ENCODE measurements around the gene AURKAIP1. TPM values are rescaled to one million over a fixed set of nuclear protein-coding genes. Genes with fewer than 3 reads are reported as not detected.
"Not testable (repeated sequence)": the region's sequence is repeated elsewhere in the genome, so short reads cannot be mapped to it uniquely, and the experiment has no call there.

Gene AURKAIP1
- polyA plus RNA-seq, 1 of the 3 experiments (the other 2 are of a cell fraction) = 214 TPM

DNA sequence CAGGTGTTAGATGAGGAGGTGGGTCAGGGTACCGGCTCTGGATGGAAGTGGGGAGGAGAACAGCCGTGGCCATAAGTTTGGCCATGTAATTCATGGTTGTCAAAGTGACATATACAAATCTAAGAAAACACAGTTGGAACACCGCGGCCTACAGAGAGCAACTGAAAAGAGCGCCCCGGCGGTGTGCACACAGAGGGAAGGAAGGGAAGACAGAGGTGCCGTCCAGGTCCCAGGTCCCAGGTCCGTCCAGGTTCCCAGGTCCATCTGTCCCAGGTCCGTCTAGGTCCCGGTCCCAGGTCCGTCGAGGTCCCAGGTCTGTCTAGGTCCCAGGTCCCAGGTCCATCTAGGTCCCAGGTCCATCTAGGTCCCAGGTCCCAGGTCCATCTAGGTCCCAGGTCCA lies 36.6 kb upstream of the AURKAIP1 start:
- Histone ChIP-seq H3K4me2 (no peak overlapping the region), H4K20me1 (ENCODE audit: insufficient read depth) (no peaks in the 10 kb centered on the region), H3K27me3 (ENCODE audit: insufficient read depth) (no peaks in the 10 kb centered on the region), H3K27ac (ENCODE audit: low read depth in 2 of 2, low read length in 1 of 2) (no peak overlapping the region), H3K36me3 (replicated peaks in 1 of 2; ENCODE audit: control insufficient read depth in 1 of 2, insufficient read depth in 2 of 2, low read length in 1 of 2) (peaks cover 0 to 3% of the 10 kb centered on the region in 2 experiments), H2AFZ (ENCODE audit: low read depth) (no peak overlapping the region), H3K9me3 (no peaks in the 10 kb centered on the region), H3K4me1 (ENCODE audit: control insufficient read depth in 1 of 2, insufficient read depth in 2 of 2, low read depth in 1 of 2, low read length in 1 of 2) (peaks cover 4 to 5% of the 10 kb centered on the region in 2 experiments; a peak in 1 of 4 replicates), H3K4me3 (ENCODE audit: low read depth in 2 of 2, low read length in 1 of 2) (no peak overlapping the region), H3K79me2 (ENCODE audit: insufficient read depth) (peaks cover 34% of the 10 kb centered on the region), H3F3A (replicated peaks; ENCODE audit: insufficient read depth) (peaks cover 10% of the 10 kb centered on the region), H3K9me2 (no peaks in the 10 kb centered on the region), H3K9ac (no peak overlapping the region)
- TF ChIP-seq, protein P1, sequence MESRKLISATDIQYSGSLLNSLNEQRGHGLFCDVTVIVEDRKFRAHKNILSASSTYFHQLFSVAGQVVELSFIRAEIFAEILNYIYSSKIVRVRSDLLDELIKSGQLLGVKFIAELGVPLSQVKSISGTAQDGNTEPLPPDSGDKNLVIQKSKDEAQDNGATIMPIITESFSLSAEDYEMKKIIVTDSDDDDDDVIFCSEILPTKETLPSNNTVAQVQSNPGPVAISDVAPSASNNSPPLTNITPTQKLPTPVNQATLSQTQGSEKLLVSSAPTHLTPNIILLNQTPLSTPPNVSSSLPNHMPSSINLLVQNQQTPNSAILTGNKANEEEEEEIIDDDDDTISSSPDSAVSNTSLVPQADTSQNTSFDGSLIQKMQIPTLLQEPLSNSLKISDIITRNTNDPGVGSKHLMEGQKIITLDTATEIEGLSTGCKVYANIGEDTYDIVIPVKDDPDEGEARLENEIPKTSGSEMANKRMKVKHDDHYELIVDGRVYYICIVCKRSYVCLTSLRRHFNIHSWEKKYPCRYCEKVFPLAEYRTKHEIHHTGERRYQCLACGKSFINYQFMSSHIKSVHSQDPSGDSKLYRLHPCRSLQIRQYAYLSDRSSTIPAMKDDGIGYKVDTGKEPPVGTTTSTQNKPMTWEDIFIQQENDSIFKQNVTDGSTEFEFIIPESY (IDR thresholded peaks at IDR 0.05; ENCODE audit: borderline replicate concordance, low read depth) = no peak
- TF ChIP-seq REST (IDR thresholded peaks at IDR 0.05; ENCODE audit: low read depth, low read length) = no peak
- no peak for TF ChIP-seq EZH2phosphoT487 (IDR thresholded peaks at IDR 0.05; ENCODE audit: borderline replicate concordance, low read depth)
- TF ChIP-seq JUND (IDR thresholded peaks at IDR 0.05) = no peak
- TF ChIP-seq RAD21 (IDR thresholded peaks at IDR 0.05; ENCODE audit: low read length) = no peak
- TF ChIP-seq SIN3A (IDR thresholded peaks at IDR 0.05; ENCODE audit: borderline replicate concordance, low read depth, low read length) = no peak
- TF ChIP-seq, protein P2, sequence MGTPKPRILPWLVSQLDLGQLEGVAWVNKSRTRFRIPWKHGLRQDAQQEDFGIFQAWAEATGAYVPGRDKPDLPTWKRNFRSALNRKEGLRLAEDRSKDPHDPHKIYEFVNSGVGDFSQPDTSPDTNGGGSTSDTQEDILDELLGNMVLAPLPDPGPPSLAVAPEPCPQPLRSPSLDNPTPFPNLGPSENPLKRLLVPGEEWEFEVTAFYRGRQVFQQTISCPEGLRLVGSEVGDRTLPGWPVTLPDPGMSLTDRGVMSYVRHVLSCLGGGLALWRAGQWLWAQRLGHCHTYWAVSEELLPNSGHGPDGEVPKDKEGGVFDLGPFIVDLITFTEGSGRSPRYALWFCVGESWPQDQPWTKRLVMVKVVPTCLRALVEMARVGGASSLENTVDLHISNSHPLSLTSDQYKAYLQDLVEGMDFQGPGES (IDR thresholded peaks at IDR 0.05; ENCODE audit: low read depth, low read length) = no peak
- no peak for TF ChIP-seq TEAD4 (IDR thresholded peaks at IDR 0.05; ENCODE audit: borderline replicate concordance, insufficient read depth)
- no peak for TF ChIP-seq USF1 (IDR thresholded peaks at IDR 0.05; ENCODE audit: borderline replicate concordance, low read depth)
- TF ChIP-seq TCF12 (IDR thresholded peaks at IDR 0.05) = no peak
- no peak for TF ChIP-seq YY1 (IDR thresholded peaks at IDR 0.05; ENCODE audit: low read depth)
- no peak for TF ChIP-seq NRF1 (IDR thresholded peaks at IDR 0.05; ENCODE audit: low read depth, low read length)
- TF ChIP-seq, protein P3, sequence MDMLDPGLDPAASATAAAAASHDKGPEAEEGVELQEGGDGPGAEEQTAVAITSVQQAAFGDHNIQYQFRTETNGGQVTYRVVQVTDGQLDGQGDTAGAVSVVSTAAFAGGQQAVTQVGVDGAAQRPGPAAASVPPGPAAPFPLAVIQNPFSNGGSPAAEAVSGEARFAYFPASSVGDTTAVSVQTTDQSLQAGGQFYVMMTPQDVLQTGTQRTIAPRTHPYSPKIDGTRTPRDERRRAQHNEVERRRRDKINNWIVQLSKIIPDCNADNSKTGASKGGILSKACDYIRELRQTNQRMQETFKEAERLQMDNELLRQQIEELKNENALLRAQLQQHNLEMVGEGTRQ (IDR thresholded peaks at IDR 0.05; ENCODE audit: borderline replicate concordance, low read depth, low read length) = no peak
- TF ChIP-seq FOXJ3 (CRISPR knock-in tag; IDR thresholded peaks at IDR 0.05) = no peak
- no peak for DNase-seq
- ChIA-PET POLR2A (interaction anchor here (0.6 kb wide), 1 partner anchor 72 kb away, joined by 3 read pairs; no protein-coding TSS in a partner anchor), CTCF (no interaction called here)
- 95% methylated on average over 13 of the region's 13 CpGs for WGBS (ENCODE audit: low lambda C conversion rate)

GRCh38 chr1:1410238-1410637 lies 35.2 kb upstream of the AURKAIP1 start:
- CTCF ChIA-PET; H3K27me3 ChIP-seq (ENCODE audit: insufficient read depth); H3K4me2 ChIP-seq; DNase-seq; H3K9me2 ChIP-seq; POLR2A ChIA-PET; H2AFZ ChIP-seq (ENCODE audit: low read depth); H4K20me1 ChIP-seq (ENCODE audit: insufficient read depth); H3K4me3 ChIP-seq (ENCODE audit: low read depth in 2 of 2, low read length in 1 of 2); H3K9ac ChIP-seq; H3F3A ChIP-seq (replicated peaks; ENCODE audit: insufficient read depth); H3K27ac ChIP-seq (ENCODE audit: low read depth in 2 of 2, low read length in 1 of 2); H3K9me3 ChIP-seq: not testable (repeated sequence)
- WGBS (ENCODE audit: low lambda C conversion rate) = 84% methylated on average over 8 of the region's 8 CpGs
- peaks cover 48% of the 10 kb centered on the region for H3K79me2 ChIP-seq (ENCODE audit: insufficient read depth)
- peaks cover 5 to 13% of the 10 kb centered on the region in 2 experiments for H3K36me3 ChIP-seq (replicated peaks in 1 of 2; ENCODE audit: control insufficient read depth in 1 of 2, insufficient read depth in 2 of 2, low read length in 1 of 2)
- peaks cover 11 to 15% of the 10 kb centered on the region in 2 experiments; a peak in 3 of 4 replicates for H3K4me1 ChIP-seq (ENCODE audit: control insufficient read depth in 1 of 2, insufficient read depth in 2 of 2, low read depth in 1 of 2, low read length in 1 of 2)
